WTC11 (cell line): Measurements from ENCODE around the gene NINJ2.

Experiments
- CBFB ChIP-seq: sonication (generic); formaldehyde crosslinking; IDR thresholded peaks from 2 replicates; pipeline ENCODE4 v1.8.1; 2022; ENCODE audit warnings: mild to moderate bottlenecking, low read depth, missing genetic modification reagents
- ELF4 ChIP-seq: sonication (generic); formaldehyde crosslinking; IDR thresholded peaks from 2 replicates; pipeline ENCODE4 v1.8.1; 2022; ENCODE audit warnings: low read depth, mild to moderate bottlenecking, moderate library complexity, missing genetic modification reagents
- NR2C2 ChIP-seq: sonication (generic); formaldehyde crosslinking; IDR thresholded peaks from 2 replicates; pipeline ENCODE4 v1.8.0; 2022; ENCODE audit warnings: mild to moderate bottlenecking, missing genetic modification reagents
- SOX15 ChIP-seq: fragments of 250-450 bp; sonication (Bioruptor Pico); IDR thresholded peaks from 2 replicates; pipeline ENCODE4 v1.9.0; 2021; ENCODE audit warnings: mild to moderate bottlenecking
- TEAD4 ChIP-seq: sonication (generic); formaldehyde crosslinking; IDR thresholded peaks from 2 replicates; pipeline ENCODE4 v1.8.0; 2022; ENCODE audit warnings: mild to moderate bottlenecking, missing genetic modification reagents
- TF ChIP-seq, protein P1 (sequence below): fragments of 200-600 bp; IDR thresholded peaks from 2 replicates; pipeline ENCODE4 v1.8.0; 2022; ENCODE audit warnings: antibody characterized with exemption
- TF ChIP-seq, protein P2 (sequence below): sonication (generic); formaldehyde crosslinking; IDR thresholded peaks from 2 replicates; pipeline ENCODE4 v1.8.1; 2022; ENCODE audit warnings: low read depth, mild to moderate bottlenecking, moderate library complexity, missing genetic modification reagents, borderline replicate concordance
- TF ChIP-seq, protein P3 (sequence below): sonication (generic); formaldehyde crosslinking; conservative IDR thresholded peaks from 2 replicates; pipeline ENCODE4 v1.8.1; 2022; ENCODE audit warnings: mild to moderate bottlenecking, missing genetic modification reagents
- TF ChIP-seq, protein P4 (sequence below): sonication (generic); formaldehyde crosslinking; IDR thresholded peaks from 2 replicates; pipeline ENCODE4 v1.8.0; 2022; ENCODE audit warnings: mild to moderate bottlenecking, missing genetic modification reagents
- TF ChIP-seq, protein P5 (sequence below): sonication (generic); formaldehyde crosslinking; IDR thresholded peaks from 2 replicates; pipeline ENCODE4 v1.8.1; 2023; ENCODE audit warnings: mild to moderate bottlenecking, missing genetic modification reagents
- TF ChIP-seq, protein P6 (sequence below): sonication (generic); formaldehyde crosslinking; IDR thresholded peaks from 2 replicates; pipeline ENCODE4 v1.8.1; 2023; ENCODE audit warnings: mild to moderate bottlenecking, missing genetic modification reagents, moderate library complexity
- TF ChIP-seq, protein P7 (sequence below): sonication (generic); formaldehyde crosslinking; IDR thresholded peaks from 2 replicates; pipeline ENCODE4 v1.8.0; 2022; ENCODE audit warnings: mild to moderate bottlenecking, missing genetic modification reagents
- TF ChIP-seq, protein P8 (sequence below): sonication (generic); formaldehyde crosslinking; IDR thresholded peaks from 2 replicates; pipeline ENCODE4 v1.8.0; 2023; ENCODE audit warnings: missing genetic modification reagents

DNA sequence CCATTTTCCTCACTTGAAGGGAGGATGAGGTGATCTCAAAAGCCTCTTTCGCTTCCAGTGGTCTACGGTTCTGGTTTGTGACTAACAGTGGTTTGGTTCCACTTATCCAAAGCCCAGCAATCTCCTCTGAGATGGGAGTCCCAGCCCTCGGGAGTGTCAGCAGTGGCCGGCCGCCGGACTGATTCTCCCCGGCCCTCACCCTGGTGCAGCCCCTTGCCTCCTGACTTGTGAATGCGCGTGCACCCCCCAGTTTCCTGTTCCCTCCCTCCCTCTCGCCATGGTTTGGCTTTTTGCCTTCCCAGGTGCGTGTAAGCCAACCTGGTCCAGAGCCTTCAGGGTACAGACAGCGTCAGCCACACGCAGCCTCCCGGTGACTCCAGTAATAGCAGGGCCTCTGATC is 129.0 kb downstream of the NINJ2 start:
- TF ChIP-seq, protein P1, sequence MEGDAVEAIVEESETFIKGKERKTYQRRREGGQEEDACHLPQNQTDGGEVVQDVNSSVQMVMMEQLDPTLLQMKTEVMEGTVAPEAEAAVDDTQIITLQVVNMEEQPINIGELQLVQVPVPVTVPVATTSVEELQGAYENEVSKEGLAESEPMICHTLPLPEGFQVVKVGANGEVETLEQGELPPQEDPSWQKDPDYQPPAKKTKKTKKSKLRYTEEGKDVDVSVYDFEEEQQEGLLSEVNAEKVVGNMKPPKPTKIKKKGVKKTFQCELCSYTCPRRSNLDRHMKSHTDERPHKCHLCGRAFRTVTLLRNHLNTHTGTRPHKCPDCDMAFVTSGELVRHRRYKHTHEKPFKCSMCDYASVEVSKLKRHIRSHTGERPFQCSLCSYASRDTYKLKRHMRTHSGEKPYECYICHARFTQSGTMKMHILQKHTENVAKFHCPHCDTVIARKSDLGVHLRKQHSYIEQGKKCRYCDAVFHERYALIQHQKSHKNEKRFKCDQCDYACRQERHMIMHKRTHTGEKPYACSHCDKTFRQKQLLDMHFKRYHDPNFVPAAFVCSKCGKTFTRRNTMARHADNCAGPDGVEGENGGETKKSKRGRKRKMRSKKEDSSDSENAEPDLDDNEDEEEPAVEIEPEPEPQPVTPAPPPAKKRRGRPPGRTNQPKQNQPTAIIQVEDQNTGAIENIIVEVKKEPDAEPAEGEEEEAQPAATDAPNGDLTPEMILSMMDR, result no peak
- TF ChIP-seq, protein P2, sequence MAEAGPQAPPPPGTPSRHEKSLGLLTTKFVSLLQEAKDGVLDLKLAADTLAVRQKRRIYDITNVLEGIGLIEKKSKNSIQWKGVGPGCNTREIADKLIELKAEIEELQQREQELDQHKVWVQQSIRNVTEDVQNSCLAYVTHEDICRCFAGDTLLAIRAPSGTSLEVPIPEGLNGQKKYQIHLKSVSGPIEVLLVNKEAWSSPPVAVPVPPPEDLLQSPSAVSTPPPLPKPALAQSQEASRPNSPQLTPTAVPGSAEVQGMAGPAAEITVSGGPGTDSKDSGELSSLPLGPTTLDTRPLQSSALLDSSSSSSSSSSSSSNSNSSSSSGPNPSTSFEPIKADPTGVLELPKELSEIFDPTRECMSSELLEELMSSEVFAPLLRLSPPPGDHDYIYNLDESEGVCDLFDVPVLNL (CRISPR knock-in tag), result no peak
- TF ChIP-seq, protein P3, sequence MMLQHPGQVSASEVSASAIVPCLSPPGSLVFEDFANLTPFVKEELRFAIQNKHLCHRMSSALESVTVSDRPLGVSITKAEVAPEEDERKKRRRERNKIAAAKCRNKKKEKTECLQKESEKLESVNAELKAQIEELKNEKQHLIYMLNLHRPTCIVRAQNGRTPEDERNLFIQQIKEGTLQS (CRISPR knock-in tag), result no peak
- TF ChIP-seq ELF4 (CRISPR knock-in tag) (no peak), NR2C2 (CRISPR knock-in tag) (no peak), TEAD4 (CRISPR knock-in tag) (no peak), SOX15 (no peak), CBFB (CRISPR knock-in tag) (no peak)
- TF ChIP-seq, protein P4, sequence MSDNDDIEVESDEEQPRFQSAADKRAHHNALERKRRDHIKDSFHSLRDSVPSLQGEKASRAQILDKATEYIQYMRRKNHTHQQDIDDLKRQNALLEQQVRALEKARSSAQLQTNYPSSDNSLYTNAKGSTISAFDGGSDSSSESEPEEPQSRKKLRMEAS (CRISPR knock-in tag), result no peak
- TF ChIP-seq, protein P5, sequence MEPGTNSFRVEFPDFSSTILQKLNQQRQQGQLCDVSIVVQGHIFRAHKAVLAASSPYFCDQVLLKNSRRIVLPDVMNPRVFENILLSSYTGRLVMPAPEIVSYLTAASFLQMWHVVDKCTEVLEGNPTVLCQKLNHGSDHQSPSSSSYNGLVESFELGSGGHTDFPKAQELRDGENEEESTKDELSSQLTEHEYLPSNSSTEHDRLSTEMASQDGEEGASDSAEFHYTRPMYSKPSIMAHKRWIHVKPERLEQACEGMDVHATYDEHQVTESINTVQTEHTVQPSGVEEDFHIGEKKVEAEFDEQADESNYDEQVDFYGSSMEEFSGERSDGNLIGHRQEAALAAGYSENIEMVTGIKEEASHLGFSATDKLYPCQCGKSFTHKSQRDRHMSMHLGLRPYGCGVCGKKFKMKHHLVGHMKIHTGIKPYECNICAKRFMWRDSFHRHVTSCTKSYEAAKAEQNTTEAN (CRISPR knock-in tag), result no peak
- TF ChIP-seq, protein P6, sequence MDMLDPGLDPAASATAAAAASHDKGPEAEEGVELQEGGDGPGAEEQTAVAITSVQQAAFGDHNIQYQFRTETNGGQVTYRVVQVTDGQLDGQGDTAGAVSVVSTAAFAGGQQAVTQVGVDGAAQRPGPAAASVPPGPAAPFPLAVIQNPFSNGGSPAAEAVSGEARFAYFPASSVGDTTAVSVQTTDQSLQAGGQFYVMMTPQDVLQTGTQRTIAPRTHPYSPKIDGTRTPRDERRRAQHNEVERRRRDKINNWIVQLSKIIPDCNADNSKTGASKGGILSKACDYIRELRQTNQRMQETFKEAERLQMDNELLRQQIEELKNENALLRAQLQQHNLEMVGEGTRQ, result no peak
- TF ChIP-seq, protein P7, sequence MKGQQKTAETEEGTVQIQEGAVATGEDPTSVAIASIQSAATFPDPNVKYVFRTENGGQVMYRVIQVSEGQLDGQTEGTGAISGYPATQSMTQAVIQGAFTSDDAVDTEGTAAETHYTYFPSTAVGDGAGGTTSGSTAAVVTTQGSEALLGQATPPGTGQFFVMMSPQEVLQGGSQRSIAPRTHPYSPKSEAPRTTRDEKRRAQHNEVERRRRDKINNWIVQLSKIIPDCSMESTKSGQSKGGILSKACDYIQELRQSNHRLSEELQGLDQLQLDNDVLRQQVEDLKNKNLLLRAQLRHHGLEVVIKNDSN, result no peak
- TF ChIP-seq, protein P8, sequence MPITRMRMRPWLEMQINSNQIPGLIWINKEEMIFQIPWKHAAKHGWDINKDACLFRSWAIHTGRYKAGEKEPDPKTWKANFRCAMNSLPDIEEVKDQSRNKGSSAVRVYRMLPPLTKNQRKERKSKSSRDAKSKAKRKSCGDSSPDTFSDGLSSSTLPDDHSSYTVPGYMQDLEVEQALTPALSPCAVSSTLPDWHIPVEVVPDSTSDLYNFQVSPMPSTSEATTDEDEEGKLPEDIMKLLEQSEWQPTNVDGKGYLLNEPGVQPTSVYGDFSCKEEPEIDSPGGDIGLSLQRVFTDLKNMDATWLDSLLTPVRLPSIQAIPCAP (CRISPR knock-in tag), result no peak
